Coronary artery (tissue), 2 donors: ENCODE measurements around the gene BIRC3.

Experiments used
- DNase-seq: peaks from one replicate; pipeline ENCODE4 v3.0.0-alpha.2; 2017; ENCODE audit warnings: low spot score
- H3K27ac ChIP-seq, 2 donors: fragments of 200-600 bp; sonication (generic); one replicate each; pipeline ENCODE4 v1.5.1; 2016 to 2019
- H3K4me3 ChIP-seq: fragments of 200-600 bp; sonication (generic); 2 replicates; pipeline ENCODE4 v1.5.1; 2016; ENCODE audit warnings: mild to moderate bottlenecking, moderate library complexity
- TF ChIP-seq, protein P1 (sequence below): fragments of 200-600 bp; sonication (generic); IDR thresholded peaks from one replicate; pipeline ENCODE4 v1.5.1; 2019; ENCODE audit warnings: antibody characterized with exemption

The BIRC3 gene

DNA sequence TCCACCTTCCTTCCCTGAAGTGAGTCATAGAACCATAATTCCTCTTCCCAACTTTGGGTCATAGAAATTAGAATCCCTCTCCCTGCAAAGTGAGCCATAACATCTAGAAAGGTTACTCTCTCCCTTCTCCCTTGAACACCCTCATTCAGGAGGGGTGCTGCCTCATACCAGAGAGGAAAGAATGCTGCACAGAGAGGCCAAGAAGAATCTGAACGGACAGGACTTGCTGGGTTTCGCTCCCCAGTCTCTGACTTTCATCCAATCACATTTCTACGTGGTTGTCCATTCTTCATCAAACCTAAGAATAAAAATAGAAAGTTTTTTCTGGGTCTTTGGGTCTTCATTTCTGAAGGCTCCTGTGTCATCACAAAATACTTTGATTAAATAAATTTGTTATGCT is 31.0 kb upstream of the BIRC3 start:
- TF ChIP-seq, protein P1, sequence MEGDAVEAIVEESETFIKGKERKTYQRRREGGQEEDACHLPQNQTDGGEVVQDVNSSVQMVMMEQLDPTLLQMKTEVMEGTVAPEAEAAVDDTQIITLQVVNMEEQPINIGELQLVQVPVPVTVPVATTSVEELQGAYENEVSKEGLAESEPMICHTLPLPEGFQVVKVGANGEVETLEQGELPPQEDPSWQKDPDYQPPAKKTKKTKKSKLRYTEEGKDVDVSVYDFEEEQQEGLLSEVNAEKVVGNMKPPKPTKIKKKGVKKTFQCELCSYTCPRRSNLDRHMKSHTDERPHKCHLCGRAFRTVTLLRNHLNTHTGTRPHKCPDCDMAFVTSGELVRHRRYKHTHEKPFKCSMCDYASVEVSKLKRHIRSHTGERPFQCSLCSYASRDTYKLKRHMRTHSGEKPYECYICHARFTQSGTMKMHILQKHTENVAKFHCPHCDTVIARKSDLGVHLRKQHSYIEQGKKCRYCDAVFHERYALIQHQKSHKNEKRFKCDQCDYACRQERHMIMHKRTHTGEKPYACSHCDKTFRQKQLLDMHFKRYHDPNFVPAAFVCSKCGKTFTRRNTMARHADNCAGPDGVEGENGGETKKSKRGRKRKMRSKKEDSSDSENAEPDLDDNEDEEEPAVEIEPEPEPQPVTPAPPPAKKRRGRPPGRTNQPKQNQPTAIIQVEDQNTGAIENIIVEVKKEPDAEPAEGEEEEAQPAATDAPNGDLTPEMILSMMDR = no peak
- no peak for DNase-seq
- H3K4me3 ChIP-seq = no peak overlapping the region
- H3K27ac ChIP-seq = no peak overlapping the region

DNA sequence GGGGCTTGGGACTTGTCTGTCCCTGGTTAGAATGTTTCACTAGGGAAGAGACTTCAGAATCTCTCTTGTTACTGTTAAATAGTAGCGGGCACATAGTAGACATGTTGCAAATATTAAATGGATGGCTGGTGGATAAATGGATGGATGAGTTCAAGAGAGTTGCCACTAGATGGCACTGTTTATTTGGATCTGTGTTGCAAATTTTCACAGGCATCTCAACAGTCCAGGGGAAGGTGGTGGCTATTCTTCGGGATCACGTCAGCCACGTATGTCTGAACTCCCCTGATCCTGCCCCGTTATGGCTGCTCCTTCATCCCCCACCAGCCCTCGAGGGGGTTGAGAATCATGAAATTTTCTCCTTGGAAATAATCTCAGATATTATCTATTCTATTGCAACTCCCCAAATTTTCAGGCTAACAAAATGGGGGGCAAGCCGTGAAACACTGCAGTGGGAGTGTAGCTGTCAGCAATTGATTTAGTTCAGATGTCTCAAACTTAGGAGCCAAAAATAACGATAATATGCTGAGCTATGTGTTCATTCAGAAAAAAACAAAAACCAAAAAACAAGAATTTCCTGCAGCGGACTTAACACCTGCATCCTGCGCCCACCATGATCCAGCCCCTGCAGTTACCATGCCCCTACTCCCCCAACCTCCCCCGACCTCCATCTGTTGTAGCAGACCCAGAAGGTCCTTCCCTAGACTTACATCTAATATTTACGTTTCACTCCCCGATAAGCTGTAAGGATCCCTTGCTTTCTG is 29.1 kb upstream of the BIRC3 start:
- Histone ChIP-seq H3K27ac (no peak overlapping the region), H3K4me3 (peak overlapping the region; percentile 62)
- TF ChIP-seq, protein P1 = peak; percentile 44
- no peak for DNase-seq

DNA sequence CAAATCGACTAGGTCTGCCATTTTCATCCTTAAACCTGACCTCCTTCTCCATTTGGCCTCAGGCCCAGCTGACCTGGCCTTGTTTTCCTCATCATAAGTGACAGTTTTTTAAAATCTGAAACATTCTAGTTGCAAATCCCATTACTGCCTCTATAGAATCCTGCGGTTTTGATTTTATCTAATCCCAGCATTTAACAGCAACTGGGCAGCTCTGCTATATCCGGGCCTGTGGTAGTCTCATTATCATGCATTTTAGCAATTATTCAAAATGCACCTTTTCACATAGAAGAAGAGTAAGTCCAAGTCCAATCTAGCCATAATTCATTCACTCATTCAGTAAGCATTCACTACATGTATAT is 28.6 kb upstream of the BIRC3 start:
- TF ChIP-seq, protein P1 = no peak
- no peak overlapping the region for H3K4me3 ChIP-seq
- DNase-seq = no peak
- H3K27ac ChIP-seq = no peak overlapping the region

DNA sequence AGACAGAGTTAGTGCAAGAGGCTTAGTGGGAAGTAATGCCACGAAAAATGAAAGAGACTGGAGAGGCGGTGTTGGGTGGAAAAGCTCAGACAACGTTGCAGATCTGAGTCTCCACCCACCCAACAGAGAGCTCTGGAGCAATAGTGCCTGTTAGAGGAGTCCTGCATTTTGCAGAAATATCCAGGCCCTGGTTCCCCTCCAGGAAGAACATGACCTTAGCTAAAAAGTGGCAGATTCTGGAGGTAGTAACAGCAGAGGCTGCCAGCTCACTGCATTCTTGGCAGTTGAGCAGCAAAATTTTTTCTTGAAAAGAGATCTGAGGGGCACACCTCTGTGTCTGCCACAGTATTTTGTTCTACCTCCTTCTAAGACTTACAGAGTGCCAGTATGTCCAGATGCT is 27.7 kb upstream of the BIRC3 start:
- TF ChIP-seq, protein P1 = no peak
- DNase-seq = no peak
- peak overlapping the region in 1 of 2 donors; percentile 18 for H3K27ac ChIP-seq
- no peak overlapping the region for H3K4me3 ChIP-seq

DNA sequence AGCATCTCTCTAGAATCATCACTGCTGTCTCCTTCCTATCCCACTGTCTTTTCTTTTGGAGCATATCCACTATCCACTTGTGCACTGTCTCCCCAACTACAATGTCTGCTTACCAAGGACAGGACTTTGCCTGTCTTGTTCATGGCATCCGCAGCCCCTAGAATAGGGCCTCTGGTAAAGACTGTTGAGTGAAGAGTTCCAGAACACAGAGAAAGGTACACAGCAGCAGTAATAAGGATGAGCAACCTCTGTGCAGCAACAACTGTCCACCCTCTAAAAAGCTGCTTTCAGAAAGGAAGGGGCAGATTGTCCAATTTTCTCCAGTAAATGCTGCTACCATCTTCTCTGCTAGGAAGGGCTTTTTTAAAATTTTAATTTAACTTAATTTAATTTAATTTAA is 25.5 kb upstream of the BIRC3 start:
- Histone ChIP-seq H3K4me3 (no peak overlapping the region), H3K27ac (no peak overlapping the region)
- no peak for DNase-seq
- TF ChIP-seq, protein P1 = no peak

DNA sequence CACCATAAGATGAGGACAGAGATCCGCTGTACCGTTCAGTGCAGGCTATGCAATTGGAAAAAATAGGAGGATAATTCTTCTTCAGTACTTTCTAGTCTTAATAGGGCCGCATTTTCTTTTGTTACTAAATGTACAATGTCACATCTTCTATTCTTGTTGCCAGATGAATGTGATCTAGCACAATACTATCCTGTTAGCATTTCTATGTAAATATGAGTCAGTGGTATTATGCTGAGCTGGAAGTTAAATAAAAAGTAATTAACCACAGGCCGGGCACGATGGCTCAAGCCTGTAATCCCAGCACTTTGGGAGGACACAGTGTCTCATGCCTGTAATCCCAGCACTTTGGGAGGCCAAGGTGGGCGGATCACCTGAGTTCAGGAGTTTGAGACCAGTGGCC is 24.4 kb upstream of the BIRC3 start:
- TF ChIP-seq, protein P1 = no peak
- no peak overlapping the region for H3K27ac ChIP-seq
- no peak overlapping the region for H3K4me3 ChIP-seq
- DNase-seq = no peak

DNA sequence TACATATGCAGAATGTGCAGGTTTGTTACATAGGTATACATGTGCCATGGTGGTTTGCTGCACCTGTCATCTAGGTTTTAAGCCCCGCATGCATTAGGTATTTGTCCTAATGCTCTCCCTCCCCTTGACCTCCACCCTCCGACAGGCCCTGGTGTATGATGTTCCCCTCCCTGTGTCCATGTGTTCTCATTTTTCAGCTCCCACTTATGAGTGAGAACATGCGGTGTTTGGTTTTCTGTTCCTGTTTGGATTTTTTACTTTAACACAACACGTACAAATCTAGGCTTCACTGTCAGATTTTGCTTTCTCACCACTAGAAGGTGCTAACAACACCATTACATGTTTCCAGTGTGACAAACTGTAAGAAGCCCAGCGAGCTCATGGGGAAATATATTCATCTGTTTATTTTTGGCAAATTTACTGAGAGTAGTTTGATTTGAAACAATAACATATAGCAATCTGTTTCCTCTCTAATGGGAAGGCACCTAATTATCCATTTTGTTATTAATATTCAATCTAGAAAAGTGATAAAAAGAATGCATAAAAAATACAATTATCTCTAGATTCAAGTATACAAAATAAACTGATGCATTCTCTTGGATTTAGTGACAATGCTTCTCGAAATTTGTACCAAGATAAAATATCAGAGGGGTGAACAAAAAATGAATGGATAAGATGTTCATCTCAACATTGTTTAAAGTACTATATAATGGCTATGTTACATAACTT is 23.2 kb upstream of the BIRC3 start:
- DNase-seq = no peak
- TF ChIP-seq, protein P1 = peak; percentile 17
- Histone ChIP-seq H3K4me3 (no peak overlapping the region), H3K27ac (no peak overlapping the region)
